Activated CD4-positive, alpha-beta T cell treated with anti-CD3 and anti-CD28 coated beads, Interleukin-2, Interleukin-6, amounts not matched to agents 100 ng/mL and 50 ng/mL, durations not matched to agents 16 hours and 8 hours (primary cell): ENCODE results near the gene CEP97.

Source experiments
- DNase-seq: peaks from one replicate; pipeline ENCODE4 v3.0.0-alpha.2; 2020

The CEP97 gene

GRCh38 chr3:101778385-101779046, 54.1 kb downstream of the CEP97 start:
- DNase-seq, result no peak

- peak; percentile 95 for DNase-seq
Measured at GRCh38 chr3:101779047-101779821, 54.8 kb downstream of the CEP97 start, which contains the start of gene NXPE3. NXPE3 (plus strand) TSS chr3:101779211; CDS start chr3:101785597, 6,386 bp downstream.

GRCh38 chr3:101779822-101780381, 55.5 kb downstream of the CEP97 start:
- no peak for DNase-seq

GRCh38 chr3:101780661-101781060, 56.2 kb downstream of the CEP97 start:
- DNase-seq, result no peak

- DNase-seq, result no peak
Measured at GRCh38 chr3:101781166-101781565, 56.8 kb downstream of the CEP97 start.

GRCh38 chr3:101784855-101785613, 60.6 kb downstream of the CEP97 start:
- no peak for DNase-seq

GRCh38 chr3:101791778-101792177, 67.4 kb downstream of the CEP97 start:
- no peak for DNase-seq

GRCh38 chr3:101796077-101796680, 71.8 kb downstream of the CEP97 start:
- no peak for DNase-seq

GRCh38 chr3:101801174-101801573, 76.8 kb downstream of the CEP97 start:
- DNase-seq, result no peak

GRCh38 chr3:101802179-101802578, 77.8 kb downstream of the CEP97 start:
- DNase-seq, result no peak

GRCh38 chr3:101803173-101803782, 78.9 kb downstream of the CEP97 start:
- peak; percentile 75 for DNase-seq

- DNase-seq, result no peak
Measured at GRCh38 chr3:101803939-101804338, 79.5 kb downstream of the CEP97 start.

GRCh38 chr3:101806491-101806890, 82.1 kb downstream of the CEP97 start:
- DNase-seq, result no peak

- DNase-seq, result peak; percentile 67
Measured at GRCh38 chr3:101807888-101808287, 83.5 kb downstream of the CEP97 start.

GRCh38 chr3:101809178-101810021, 85.0 kb downstream of the CEP97 start:
- DNase-seq, result peak; percentile 51

- no peak for DNase-seq
Measured at GRCh38 chr3:101810022-101810418, 85.6 kb downstream of the CEP97 start.

GRCh38 chr3:101811875-101812274, 87.5 kb downstream of the CEP97 start:
- peak; percentile 44 for DNase-seq

- no peak for DNase-seq
Measured at GRCh38 chr3:101812895-101813294, 88.5 kb downstream of the CEP97 start.

GRCh38 chr3:101813817-101814440, 89.5 kb downstream of the CEP97 start:
- peak; percentile 41 for DNase-seq

GRCh38 chr3:101814835-101815234, 90.4 kb downstream of the CEP97 start:
- DNase-seq, result no peak
